ENCODE data around the gene GATA3. TPM values are rescaled to one million over a fixed set of nuclear protein-coding genes. Genes with fewer than 3 reads are reported as not detected.

The GATA3 gene
- total RNA-seq, 1 donor from 2014 or later = 1.4 TPM

DNA sequence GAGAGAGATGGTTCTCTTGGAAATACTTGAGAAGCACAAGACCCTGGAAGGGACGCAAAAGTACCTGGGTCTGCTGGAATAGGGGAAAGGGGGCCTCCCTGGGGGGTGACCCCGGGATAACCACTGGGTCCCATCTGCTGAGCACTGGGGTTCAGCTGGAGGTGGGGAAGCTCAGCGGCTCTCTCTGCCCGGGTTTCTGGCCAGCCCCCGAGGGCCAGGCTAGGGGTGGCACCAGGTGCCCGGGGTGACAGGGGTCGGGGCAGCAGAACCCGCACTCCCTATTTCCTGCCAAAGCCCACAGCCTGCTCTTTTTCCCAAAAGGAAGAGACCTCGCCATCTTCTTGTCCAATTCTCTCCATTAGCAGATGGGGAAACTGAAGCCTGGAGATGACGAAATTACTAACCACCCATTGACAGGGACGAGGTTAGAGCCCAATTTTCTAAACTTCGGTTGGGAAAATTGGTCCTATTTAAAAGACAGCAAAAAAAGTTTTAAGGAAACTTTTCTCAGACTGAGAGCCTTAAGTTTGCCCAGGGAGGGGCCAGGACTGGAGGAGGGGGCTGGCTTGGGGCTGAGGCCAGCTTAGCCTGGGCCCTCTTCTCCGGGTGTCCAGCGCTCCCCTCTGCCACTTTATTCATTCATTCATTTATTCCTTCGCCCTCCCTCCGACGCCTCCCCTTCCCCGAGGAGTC, 17.8 kb upstream of the GATA3 start:
- intact Hi-C loops (cut with micrococcal nuclease) = no loop called here
- TF ChIP-seq, protein P1, sequence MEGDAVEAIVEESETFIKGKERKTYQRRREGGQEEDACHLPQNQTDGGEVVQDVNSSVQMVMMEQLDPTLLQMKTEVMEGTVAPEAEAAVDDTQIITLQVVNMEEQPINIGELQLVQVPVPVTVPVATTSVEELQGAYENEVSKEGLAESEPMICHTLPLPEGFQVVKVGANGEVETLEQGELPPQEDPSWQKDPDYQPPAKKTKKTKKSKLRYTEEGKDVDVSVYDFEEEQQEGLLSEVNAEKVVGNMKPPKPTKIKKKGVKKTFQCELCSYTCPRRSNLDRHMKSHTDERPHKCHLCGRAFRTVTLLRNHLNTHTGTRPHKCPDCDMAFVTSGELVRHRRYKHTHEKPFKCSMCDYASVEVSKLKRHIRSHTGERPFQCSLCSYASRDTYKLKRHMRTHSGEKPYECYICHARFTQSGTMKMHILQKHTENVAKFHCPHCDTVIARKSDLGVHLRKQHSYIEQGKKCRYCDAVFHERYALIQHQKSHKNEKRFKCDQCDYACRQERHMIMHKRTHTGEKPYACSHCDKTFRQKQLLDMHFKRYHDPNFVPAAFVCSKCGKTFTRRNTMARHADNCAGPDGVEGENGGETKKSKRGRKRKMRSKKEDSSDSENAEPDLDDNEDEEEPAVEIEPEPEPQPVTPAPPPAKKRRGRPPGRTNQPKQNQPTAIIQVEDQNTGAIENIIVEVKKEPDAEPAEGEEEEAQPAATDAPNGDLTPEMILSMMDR (IDR thresholded peaks at IDR 0.05; ENCODE audit: borderline replicate concordance) = no peak
- Histone ChIP-seq H3K27ac (replicated peaks) (no peak overlapping the region), H3K4me3 (no peak overlapping the region), H3K36me3 (no peaks in the 10 kb centered on the region), H3K9me3 (replicated peaks) (no peaks in the 10 kb centered on the region), H3K27me3 (ENCODE audit: low read depth) (peaks cover 100% of the 10 kb centered on the region), H3K4me1 (peaks cover 46% of the 10 kb centered on the region)
- no peak for DNase-seq

DNA sequence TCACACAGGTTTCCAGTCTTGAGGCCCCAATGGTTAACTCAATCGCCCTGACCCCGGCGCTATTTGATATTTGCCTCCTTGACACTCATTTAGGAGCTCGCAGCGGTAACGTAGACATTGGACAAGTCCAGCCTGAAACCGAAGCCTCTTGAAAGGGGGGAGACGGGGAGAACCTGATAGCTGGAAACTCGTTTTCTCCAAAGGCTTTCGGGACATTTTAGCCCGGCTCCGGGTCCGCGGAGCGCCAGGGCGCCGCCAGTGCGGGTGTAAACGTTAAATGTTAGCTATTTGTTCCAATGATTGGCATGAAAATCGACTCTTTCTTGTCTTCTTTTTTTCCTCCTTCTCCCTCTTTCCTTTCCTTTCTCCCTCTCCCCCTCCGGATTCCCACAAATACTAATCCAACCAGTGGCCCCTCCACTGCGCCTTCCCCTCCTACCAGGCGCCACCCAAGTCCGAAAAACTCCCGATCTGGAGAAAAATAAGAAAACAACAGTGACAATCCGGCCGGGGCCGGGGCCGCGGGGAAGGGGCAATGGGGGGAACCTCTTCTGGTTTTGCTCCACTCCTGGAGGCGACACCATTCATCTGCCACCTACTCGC, 17.2 kb upstream of the GATA3 start:
- intact Hi-C loops (cut with micrococcal nuclease) = no loop called here
- H3K27me3 ChIP-seq (ENCODE audit: low read depth) = peaks cover 100% of the 10 kb centered on the region
- H3K4me3 ChIP-seq = no peak overlapping the region
- no peaks in the 10 kb centered on the region for H3K36me3 ChIP-seq
- no peak overlapping the region for H3K27ac ChIP-seq (replicated peaks)
- H3K9me3 ChIP-seq (replicated peaks) = no peaks in the 10 kb centered on the region
- TF ChIP-seq, protein P1 (IDR thresholded peaks at IDR 0.05; ENCODE audit: borderline replicate concordance) = no peak
- DNase-seq = no peak
- peaks cover 46% of the 10 kb centered on the region for H3K4me1 ChIP-seq

DNA sequence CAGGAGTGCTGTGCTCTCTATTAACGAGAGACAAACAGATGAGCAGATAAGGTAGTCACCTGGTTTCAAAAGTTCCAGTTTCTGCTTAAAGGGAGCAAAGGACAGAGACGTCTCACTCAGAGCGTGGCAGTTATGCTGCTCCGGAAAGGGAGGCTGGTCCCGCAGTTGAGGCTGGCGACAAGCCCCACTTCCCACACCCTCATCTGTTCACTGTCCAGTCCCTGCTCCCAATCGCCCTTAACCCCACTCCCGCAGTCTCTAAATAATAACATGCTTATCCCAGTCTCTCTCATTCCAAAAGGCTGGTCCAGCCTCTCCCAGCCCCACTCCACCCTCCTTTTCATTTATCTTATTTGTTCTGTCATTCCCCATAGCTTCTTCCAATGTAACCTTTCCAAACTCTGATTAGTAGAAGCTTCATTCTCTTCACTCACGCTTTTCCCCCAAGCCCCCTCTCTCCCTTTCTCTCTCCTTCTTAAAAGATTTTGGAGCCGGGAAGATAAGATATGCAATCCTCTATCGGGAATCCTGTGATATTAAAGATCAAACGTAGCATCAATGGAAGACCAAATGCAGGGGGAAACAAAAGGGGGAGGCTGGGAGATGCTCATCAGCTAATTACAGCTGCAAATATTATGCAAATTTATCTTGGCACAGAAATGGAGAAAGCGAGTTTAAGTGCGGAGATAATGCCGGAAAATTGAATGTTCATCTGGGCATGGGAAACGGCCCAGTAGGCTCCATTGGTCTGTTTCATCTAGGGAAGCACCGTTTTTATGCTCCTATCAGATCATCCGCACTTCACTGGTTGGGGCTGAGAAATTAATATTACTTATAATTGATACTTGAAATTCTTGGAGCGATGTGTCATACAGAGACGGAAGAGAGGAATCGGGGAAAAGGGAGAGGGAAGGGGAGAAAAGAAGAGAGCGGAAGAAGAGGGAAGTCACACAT, 16.3 kb upstream of the GATA3 start:
- intact Hi-C loops (cut with micrococcal nuclease) = no loop called here
- Histone ChIP-seq H3K27me3 (ENCODE audit: low read depth) (peaks cover 100% of the 10 kb centered on the region), H3K36me3 (no peaks in the 10 kb centered on the region), H3K9me3 (replicated peaks) (no peaks in the 10 kb centered on the region), H3K4me3 (no peak overlapping the region), H3K27ac (replicated peaks) (no peak overlapping the region), H3K4me1 (peaks cover 54% of the 10 kb centered on the region)
- no peak for DNase-seq
- TF ChIP-seq, protein P1 (IDR thresholded peaks at IDR 0.05; ENCODE audit: borderline replicate concordance) = no peak

DNA sequence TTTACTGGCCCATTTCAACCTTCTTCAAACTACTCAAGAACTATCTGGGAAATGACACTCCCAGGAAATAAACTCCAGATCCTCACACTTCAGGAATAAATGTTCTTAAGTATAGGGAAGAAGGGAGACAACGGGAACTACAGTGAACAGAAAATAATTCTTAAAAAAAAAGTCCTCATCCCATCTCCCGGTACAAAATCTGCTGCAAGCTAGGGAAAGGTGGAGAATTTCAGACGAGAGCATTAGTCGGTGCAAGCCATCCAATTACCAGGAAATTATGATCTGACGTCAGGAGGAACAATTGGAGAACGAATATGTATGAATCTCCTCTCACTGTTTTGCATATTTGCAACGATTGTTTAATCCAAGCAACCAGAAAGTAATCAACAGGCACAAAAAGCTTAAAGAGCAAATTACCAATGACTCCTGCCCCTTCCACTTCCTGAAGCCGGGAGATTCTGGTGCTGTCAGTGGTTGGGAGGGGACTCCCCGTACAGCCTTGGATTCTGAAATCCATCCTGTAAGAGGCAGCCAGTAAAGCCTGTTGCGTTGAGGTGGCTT, 15.1 kb upstream of the GATA3 start:
- intact Hi-C loops (cut with micrococcal nuclease) = no loop called here
- TF ChIP-seq, protein P1 (IDR thresholded peaks at IDR 0.05; ENCODE audit: borderline replicate concordance) = no peak
- H3K4me3 ChIP-seq = no peak overlapping the region
- DNase-seq = no peak
- H3K36me3 ChIP-seq = no peaks in the 10 kb centered on the region
- H3K9me3 ChIP-seq (replicated peaks) = no peaks in the 10 kb centered on the region
- H3K27ac ChIP-seq (replicated peaks) = no peak overlapping the region
- H3K4me1 ChIP-seq = peaks cover 55% of the 10 kb centered on the region
- H3K27me3 ChIP-seq (ENCODE audit: low read depth) = peaks cover 100% of the 10 kb centered on the region

DNA sequence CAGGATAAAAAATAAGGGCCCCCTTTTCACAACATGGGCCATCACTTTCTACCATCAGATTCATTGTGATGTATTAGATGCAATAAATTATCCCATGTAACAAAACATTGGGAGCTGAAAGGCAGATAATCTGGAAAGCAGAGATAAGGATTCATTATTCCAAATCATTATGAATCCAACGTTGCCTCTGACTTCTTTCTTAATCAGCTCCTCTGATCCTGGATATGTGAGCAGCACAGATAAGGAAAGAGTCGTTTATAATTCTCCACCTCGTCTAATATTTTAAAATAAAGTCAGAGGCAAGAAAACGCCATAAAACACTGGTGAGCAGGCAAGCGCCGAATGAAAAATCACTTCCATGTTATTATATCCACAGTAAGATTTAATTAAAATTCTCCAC, 13.8 kb upstream of the GATA3 start:
- H3K4me3 ChIP-seq = no peak overlapping the region
- TF ChIP-seq, protein P1 (IDR thresholded peaks at IDR 0.05; ENCODE audit: borderline replicate concordance) = no peak
- H3K36me3 ChIP-seq = no peaks in the 10 kb centered on the region
- intact Hi-C loops (cut with micrococcal nuclease) = no loop called here
- peaks cover 100% of the 10 kb centered on the region for H3K27me3 ChIP-seq (ENCODE audit: low read depth)
- H3K27ac ChIP-seq (replicated peaks) = no peak overlapping the region
- peaks cover 55% of the 10 kb centered on the region for H3K4me1 ChIP-seq
- no peak for DNase-seq
- H3K9me3 ChIP-seq (replicated peaks) = no peaks in the 10 kb centered on the region

Measured in left ventricle myocardium inferior (tissue), 1 donor.